HG03139 (cell line): ENCODE measurements around the gene KIAA0930.
"Not testable (repeated sequence)": the region's sequence is repeated elsewhere in the genome, so short reads cannot be mapped to it uniquely, and the experiment has no call there.

Experiments
- ATAC-seq: cut with Tn5 transposase; IDR thresholded peaks from one replicate; pipeline ENCODE4 v1.9.1; 2021; ENCODE audit not compliant: unreplicated experiment

KIAA0930 gene

GRCh38 chr22:45263463-45264269, 23.0 kb upstream of the KIAA0930 start:
- peak; percentile 71 for ATAC-seq

DNA sequence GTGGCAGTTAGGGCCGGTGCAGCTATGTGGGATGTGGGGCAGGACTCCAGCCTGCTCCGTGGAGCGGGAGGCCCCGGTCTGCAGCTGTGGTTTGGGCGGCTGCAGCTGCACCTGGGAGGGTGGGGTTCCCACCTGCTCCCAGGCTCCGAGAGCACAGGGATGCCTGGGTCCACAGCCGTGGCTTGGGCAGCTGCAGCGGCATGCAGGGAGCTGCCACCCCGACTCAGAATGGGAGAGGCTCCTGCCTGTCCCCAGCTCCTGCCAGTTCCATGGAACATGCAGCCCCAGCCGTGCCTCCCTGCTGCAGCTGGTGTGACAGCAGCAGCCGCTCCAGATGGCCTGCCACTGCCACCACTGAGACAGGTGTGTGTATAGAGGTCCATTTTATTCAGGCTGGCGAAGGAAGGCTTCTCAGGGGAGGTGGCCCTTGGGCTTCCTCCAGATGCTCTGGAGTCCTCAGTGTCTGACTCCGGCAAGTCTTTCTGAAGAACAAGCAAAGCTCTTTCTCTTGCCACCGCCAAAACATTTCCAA, 22.3 kb upstream of the KIAA0930 start:
- peak; percentile 15 for ATAC-seq

- ATAC-seq: no peak
Observed at GRCh38 chr22:45262195-45262930, 21.7 kb upstream of the KIAA0930 start.

DNA sequence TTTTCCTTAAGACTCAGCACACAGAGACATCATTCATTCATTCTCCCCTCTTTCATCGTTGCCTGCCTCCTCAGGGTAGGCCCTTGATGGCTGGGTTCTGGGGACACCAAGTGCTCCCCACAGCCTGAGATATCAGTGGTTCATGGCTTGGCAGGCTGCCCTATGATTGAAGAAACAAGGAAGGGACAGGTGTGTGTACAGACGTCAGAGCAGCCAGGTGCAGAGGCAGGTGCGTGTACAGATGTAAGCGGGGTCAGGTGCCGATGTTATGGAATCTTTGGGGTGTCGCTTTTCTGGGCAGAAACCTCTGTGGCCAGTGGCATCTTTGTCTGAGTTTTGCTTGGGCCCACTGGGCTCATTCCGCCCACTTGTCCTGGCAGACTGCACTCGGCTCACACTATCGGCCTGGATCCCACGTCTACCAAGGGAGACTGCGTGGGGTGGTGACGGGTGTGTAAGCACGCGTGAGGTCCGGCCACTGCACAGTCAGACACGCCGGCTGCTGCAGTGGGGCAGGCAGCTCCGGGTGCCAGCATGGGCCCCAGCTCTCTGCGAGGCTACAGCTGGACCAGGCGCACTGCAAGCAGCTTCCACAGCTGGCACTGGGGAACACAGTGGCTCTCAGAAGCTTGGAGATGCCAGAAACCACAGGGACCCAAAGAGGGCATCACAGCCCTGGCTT, 20.9 kb upstream of the KIAA0930 start:
- no peak for ATAC-seq

- ATAC-seq: not testable (repeated sequence)
Observed at GRCh38 chr22:45260395-45260759, 19.7 kb upstream of the KIAA0930 start.

- ATAC-seq: no peak
Observed at GRCh38 chr22:45259754-45260394, 19.2 kb upstream of the KIAA0930 start.

GRCh38 chr22:45257941-45258340, 17.2 kb upstream of the KIAA0930 start:
- not testable (repeated sequence) for ATAC-seq

GRCh38 chr22:45254789-45255278, 14.1 kb upstream of the KIAA0930 start:
- ATAC-seq: no peak

DNA sequence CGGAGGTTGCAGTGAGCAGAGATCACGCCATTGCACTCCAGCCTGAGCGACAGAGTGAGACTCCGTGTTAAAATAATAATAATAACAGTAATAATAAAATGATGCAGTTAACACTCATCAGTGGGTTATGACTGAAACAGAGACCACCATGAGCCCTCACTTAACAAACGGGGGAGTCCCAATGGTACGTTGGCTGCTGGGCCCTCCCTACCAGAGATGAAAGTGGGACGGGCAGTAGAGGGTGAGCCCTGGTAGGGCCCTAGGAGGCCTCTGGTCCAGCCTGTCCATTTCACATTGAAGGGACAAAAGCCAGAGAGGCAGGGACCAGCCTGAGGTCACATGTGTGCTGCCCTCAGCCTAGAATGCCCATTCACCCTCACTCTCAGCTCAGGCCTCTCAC, 13.7 kb upstream of the KIAA0930 start:
- ATAC-seq: no peak

DNA sequence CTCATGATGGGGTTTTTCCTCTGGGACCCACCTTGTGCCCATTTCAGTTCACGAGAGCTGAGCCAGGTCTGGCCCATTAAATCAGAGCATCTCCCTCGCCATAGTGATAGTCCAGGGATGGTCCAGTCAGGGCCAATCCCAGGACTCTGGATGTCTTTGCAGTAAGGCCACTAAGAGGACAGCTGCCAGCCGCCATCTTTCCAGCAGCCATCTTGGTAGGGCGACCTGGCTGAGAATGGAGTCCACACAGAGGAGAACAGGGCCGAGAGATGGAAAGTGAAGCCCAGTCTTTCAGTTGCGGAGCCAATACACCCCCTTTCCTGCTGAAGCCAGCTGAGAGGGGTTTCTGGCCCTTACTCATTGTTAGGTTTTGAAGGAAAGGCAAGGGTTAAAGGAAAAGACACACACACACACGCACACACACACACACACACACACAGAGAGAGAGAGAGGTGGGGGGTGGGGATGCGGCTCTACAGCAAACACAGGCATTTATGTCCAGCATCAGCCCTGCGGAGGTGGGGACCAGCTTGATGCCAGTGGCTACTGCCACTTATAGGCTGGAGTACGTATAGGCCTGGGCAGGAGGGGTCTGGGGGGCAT, 12.4 kb upstream of the KIAA0930 start:
- no peak for ATAC-seq

- no peak for ATAC-seq
Observed at GRCh38 chr22:45251825-45252224, 11.1 kb upstream of the KIAA0930 start.

DNA sequence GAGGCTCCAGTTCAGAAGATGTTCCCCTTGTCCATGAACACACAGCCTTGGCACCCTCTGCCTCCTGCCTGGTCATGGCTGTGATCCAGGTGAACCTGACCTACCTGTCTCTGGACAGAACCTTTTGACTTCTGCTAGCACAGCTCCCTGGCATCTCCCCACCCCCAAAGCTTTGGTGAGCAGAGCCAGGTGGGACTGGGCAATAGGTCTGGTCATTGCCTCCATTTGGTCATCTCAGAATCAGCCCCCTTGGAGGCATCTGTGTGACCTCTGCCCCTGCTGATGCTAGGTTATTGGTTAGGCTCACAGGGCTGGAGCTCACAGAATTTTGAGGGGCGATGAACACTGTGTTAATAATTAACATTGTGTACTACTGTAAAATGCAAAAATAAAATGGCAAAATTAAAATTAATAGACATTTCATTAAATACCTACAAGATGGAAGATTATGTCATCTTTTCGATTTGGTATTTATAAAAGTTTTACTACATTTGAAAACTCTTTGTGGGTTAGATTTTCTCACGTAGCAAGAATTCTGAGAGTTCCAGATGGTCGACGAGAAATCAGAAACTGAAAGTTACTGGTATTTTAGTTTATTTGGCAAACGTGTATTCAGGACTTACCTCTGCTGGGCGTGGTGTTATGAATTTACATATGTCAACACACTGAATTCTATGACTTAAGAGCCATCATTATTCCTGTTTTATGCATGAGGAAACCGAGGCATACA, 8.3 kb upstream of the KIAA0930 start:
- ATAC-seq: no peak

GRCh38 chr22:45246060-45246985, 5.6 kb upstream of the KIAA0930 start:
- ATAC-seq: no peak

DNA sequence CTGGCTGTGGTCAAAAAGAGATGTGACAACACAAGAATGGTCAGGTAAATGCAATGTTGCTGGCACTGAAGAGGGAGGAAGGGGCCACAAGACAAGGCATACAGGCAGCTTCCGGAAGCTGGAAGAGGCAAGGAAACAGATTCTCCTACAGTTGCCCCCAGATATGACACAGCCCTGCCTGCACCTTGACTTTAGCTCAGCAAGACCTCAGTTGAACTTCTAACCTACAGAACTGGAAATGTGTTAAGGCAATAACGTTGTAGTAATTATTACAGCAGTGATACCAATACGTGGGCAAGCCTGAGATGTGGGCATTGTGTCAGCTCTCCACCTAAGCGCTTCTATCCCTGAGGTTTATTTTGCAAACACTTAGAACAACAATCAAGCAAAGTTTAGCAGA, 4.2 kb upstream of the KIAA0930 start:
- ATAC-seq: no peak

- no peak for ATAC-seq
Observed at GRCh38 chr22:45242778-45243191, 2.1 kb upstream of the KIAA0930 start.

DNA sequence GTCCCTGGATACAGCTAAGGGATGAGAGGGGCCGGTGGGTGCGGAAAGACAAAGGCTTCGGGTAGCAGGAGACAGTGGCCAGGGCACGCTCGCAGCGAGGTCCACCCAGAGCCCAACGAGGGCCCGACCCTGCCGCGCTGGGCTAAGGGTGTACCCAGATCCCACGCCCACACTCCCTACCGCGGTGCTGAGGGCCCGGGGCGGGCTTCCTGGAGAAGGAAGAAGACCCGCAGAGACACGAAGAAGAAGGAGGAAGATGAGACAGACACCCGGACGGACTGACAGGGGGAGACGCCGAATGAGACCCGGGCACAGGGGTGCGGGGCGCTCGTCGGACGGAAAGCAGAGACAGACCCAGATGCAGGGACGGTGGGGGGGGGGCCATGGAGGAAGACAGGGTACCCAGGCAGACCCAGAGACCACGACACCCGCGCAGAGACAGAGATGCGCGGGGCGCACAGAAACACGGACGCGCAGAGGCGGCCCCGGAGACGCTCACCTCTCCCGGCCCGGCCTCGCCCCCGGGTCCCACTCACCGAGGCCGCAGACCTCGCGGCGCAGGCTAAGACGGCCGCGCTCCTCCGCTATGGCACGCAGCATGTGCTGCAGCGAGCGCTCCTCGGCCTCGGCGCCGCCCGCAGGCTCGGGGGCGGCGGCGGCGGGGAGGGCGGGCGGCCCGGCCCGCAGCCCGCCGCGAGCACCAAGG, 437 bp downstream of the KIAA0930 start:
- ATAC-seq: peak; percentile 11

GRCh38 chr22:45239681-45240051, 1.0 kb downstream of the KIAA0930 start:
- no peak for ATAC-seq
